Adrenal gland (tissue), 12 donors: Measurements from ENCODE around the gene TMEM125. TPM values are rescaled to one million over a fixed set of nuclear protein-coding genes. Genes with fewer than 3 reads are reported as not detected.

Experiments
- DNase-seq, 7 donors: peaks; one replicate each; pipeline ENCODE4 v3.0.0-alpha.2; 2019 to 2020
- H3K27ac ChIP-seq, 5 donors: fragments of 200-600 bp; sonication (generic) in 4 of 5; 1 replicate in 3 of 5; 2 replicates in 2 of 5; pipeline versions ENCODE4 v1.5.1 to v1.8.0; 2016 to 2020; ENCODE audit warnings: mild to moderate bottlenecking in 1 of 5
- H3K27me3 ChIP-seq: fragments of 200-600 bp; 2 replicates; pipeline ENCODE4 v1.8.0; 2021
- H3K36me3 ChIP-seq, 2 donors: fragments of 200-600 bp; replicated peaks in 1 of 2; 1 replicate in 1 of 2; 2 replicates in 1 of 2; pipeline versions ENCODE4 v1.5.1 to v1.8.0; 2018 to 2022
- H3K4me1 ChIP-seq, 2 donors: fragments of 200-600 bp; replicated peaks in 1 of 2; 1 replicate in 1 of 2; 2 replicates in 1 of 2; pipeline versions ENCODE4 v1.5.1 to v1.8.0; 2018 to 2021
- H3K4me3 ChIP-seq, 4 donors: fragments of 200-600 bp; sonication (generic) in 3 of 4; one replicate each; pipeline ENCODE4 v1.5.1; 2016 to 2018
- H3K9me3 ChIP-seq, 3 donors: fragments of 200-600 bp; sonication (generic) in 1 of 3; replicated peaks in 1 of 3; 1 replicate in 2 of 3; 2 replicates in 1 of 3; pipeline versions ENCODE4 v1.5.1 to v1.8.0; 2016 to 2021
- POLR2A ChIP-seq, 2 donors: fragments of 450-650 bp; IDR thresholded peaks; one replicate each; pipeline ENCODE4 v1.6.1; 2017; ENCODE audit warnings: antibody characterized with exemption in 2 of 2, mild to moderate bottlenecking in 2 of 2, moderate library complexity in 1 of 2
- WGBS, 4 donors: extraction: QIAGEN DNeasy Blood & Tissue Kit in 2 of 4; methylation state at CpG; one replicate each; pipeline versions ENCODE4 v1.1.5 to v1.1.7; 2013 to 2017; 5-methylcytosine and 5-hydroxymethylcytosine counted together
- intact Hi-C, 2 donors: fragments of 100-400 bp; cut with DNase I; formaldehyde crosslinking; loops; one replicate each; pipeline versions ENCODE4 v1.14.1 to v1.15.0; 2022 to 2023
- polyA plus RNA-seq, 3 donors: library from polyadenylated mRNA; stranded (reverse); fragments of 200-250 nt in 2 of 3; fragments of 350-450 nt in 1 of 3; fragmentation: Illumina TruSeq in 1 of 3; extraction: RNeasy Lipid Tissue Mini Kit (QIAGEN cat#74804) in 1 of 3; gene quantifications; one replicate each; pipeline ENCODE4 v1.2.3, GENCODE V29; 2013 to 2014
- total RNA-seq, 9 donors: library from RNA; depleted of rRNA in 4 of 9; stranded (reverse); fragments of >200 nt in 4 of 9; fragments of 120-200 nt in 1 of 9; fragmentation: NEBNext Ultra II Directional in 1 of 9; extraction: Animal tissue kit (Norgen Biotek cat#: 25700) in 1 of 9; gene quantifications; one replicate each; pipeline versions ENCODE4 v1.1.0 to v1.2.4, GENCODE V29; 2013 to 2023
- TF ChIP-seq, protein P1 (sequence below), 6 experiments: fragments of 450-650 bp in 4 of 6; fragments of 200-600 bp in 2 of 6; sonication (generic) in 1 of 6; IDR thresholded peaks; 1 replicate in 5 of 6; 2 replicates in 1 of 6; pipeline versions ENCODE4 v1.5.1 to v1.8.0; 2016 to 2021; ENCODE audit warnings: antibody characterized with exemption in 6 of 6, mild to moderate bottlenecking in 2 of 6, moderate library complexity in 1 of 6
- donor health status: healthy with polysubstance abuse.
- donor health status: Bipolar disorder and iron deficiency.
- donor health status: DM: yes; HTN: yes; CAD: no.
- donor health status: DM: no; HTN: no; CAD: no.
- donor health status: DM: no; HTN: no; CAD: no.
- donor health status: DM: yes; HTN: yes; CAD: no.

Gene TMEM125
- total and polyA plus RNA-seq, 12 donors = 0.14 to 2.1 (median 1.0) TPM; not detected in 2

DNA sequence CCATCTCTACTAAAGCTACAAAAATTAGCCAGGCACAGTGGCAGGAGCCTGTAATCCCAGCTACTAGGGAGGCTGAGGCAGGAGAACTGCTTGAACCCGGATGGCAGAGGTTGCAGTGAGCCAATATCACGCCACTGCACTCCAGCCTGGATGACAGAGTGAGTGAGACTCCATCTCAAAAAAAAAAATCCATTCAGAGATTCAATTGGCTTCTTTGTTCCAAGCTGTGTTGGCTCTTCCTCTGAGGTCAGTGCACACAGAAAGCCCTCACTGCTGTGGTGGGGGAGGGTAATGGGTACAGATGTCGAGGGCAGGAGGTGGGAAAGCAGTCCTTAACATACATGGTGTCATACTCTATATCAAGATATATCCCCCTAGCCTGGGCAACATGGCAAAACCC lies 45.7 kb downstream of the TMEM125 start:
- Histone ChIP-seq H3K4me1 (no peaks in the 10 kb centered on the region), H3K9me3 (no peaks in the 10 kb centered on the region), H3K4me3 (no peak overlapping the region), H3K27ac (no peak overlapping the region), H3K27me3 (no peaks in the 10 kb centered on the region), H3K36me3 (no peaks in the 10 kb centered on the region)
- TF ChIP-seq, protein P1, sequence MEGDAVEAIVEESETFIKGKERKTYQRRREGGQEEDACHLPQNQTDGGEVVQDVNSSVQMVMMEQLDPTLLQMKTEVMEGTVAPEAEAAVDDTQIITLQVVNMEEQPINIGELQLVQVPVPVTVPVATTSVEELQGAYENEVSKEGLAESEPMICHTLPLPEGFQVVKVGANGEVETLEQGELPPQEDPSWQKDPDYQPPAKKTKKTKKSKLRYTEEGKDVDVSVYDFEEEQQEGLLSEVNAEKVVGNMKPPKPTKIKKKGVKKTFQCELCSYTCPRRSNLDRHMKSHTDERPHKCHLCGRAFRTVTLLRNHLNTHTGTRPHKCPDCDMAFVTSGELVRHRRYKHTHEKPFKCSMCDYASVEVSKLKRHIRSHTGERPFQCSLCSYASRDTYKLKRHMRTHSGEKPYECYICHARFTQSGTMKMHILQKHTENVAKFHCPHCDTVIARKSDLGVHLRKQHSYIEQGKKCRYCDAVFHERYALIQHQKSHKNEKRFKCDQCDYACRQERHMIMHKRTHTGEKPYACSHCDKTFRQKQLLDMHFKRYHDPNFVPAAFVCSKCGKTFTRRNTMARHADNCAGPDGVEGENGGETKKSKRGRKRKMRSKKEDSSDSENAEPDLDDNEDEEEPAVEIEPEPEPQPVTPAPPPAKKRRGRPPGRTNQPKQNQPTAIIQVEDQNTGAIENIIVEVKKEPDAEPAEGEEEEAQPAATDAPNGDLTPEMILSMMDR (IDR thresholded peaks at IDR 0.05) = no peak
- no peak for TF ChIP-seq POLR2A (IDR thresholded peaks at IDR 0.05)
- DNase-seq = peak in 1 of 7 donors; percentile 7
- intact Hi-C loops = no loop called here
- WGBS, 4 donors = 83 to 88% (median 85%) methylated on average over 3 of the region's 3 CpGs

DNA sequence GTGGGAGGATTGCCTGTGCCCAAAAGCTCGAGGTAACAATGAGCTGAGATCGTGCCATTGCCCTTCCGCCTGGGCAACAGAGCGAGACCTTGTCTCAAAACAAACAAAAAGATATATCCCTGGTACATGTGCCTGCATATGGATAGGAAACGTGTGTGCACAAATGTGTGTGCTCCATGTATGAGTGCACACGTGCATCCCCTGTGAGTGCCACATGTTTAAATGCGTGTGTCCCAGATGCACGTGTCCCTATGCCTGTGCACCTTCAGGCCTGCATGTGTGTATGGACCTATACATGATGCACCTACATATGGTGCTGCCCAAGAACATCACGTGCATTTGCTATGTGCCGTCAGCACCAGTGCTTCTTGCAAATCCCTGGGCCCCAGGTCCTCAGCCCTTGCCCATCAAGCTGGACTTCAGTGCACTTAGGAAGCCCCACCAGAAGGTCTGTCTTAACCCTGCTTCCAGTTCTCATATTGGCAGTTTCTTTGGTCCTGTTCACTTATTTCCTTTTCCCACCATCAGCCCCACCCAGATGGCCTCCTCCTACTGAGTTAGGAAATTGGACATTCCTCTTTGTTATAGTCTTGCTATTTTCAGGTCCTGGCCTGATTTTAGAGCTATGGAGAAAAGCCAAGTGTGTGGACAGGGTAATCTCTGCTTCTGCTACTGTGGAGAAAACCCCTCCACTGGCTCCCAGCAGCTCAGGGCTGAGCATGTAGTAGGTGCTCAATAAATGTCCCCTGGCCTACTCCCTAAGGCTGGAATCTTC lies 46.4 kb downstream of the TMEM125 start:
- no peaks in the 10 kb centered on the region for H3K36me3 ChIP-seq
- intact Hi-C loops = no loop called here
- H3K4me1 ChIP-seq = peaks cover 0 to 3% of the 10 kb centered on the region in 2 donors
- H3K9me3 ChIP-seq = no peaks in the 10 kb centered on the region
- TF ChIP-seq, protein P1 (IDR thresholded peaks at IDR 0.05) = no peak
- no peak for TF ChIP-seq POLR2A (IDR thresholded peaks at IDR 0.05)
- no peak overlapping the region for H3K27ac ChIP-seq
- H3K27me3 ChIP-seq = no peaks in the 10 kb centered on the region
- H3K4me3 ChIP-seq = no peak overlapping the region
- WGBS, 4 donors = 84 to 95% (median 93%) methylated on average over 8 to 10 of the region's 10 CpGs
- DNase-seq = peak in 1 of 7 donors; percentile 4

DNA sequence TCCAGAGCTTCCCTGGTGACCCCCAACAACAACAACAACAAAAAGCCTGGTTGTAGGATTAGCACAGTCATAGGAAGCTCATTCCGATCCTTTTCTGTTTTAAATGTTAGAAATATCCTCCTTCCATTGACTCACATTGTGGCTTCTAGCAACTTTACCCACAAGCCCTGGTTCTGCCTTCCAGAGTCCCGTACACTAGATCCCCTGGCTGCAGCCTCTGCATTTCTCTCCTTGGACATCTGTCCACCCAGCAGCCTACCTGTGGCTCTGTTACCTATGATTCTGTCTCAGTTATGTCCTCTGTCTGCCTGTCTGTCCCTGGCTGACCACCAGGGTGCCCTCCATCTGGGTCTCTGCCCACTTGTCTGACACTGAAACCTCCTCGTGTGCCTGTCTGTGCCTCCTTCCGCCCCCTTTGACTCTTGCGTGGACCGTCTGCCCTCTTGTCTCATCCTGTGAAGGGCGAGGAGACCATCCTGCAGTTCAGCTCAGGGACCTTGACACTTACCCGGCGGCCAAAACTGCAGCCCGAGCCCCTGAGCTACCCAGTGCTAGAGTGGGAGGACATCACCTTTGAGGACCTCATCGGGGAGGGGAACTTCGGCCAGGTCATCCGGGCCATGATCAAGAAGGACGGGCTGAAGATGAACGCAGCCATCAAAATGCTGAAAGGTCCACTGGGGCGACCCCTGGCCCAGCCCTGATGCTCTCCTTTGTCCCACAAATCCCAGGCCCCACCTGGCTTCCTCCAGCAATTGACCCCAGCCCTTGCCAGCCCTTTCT lies 47.1 kb downstream of the TMEM125 start:
- Histone ChIP-seq H3K4me1 (peaks cover 0 to 6% of the 10 kb centered on the region in 2 donors), H3K4me3 (no peak overlapping the region), H3K27me3 (no peaks in the 10 kb centered on the region), H3K9me3 (no peaks in the 10 kb centered on the region), H3K36me3 (no peaks in the 10 kb centered on the region), H3K27ac (no peak overlapping the region)
- DNase-seq = no peak
- 89 to 95% (median 91%) methylated on average over 7 to 16 of the region's 16 CpGs for whole genome bisulfite sequencing, 4 donors
- intact Hi-C loops = no loop called here
- TF ChIP-seq POLR2A (IDR thresholded peaks at IDR 0.05) = no peak
- TF ChIP-seq, protein P1 (IDR thresholded peaks at IDR 0.05) = no peak

DNA sequence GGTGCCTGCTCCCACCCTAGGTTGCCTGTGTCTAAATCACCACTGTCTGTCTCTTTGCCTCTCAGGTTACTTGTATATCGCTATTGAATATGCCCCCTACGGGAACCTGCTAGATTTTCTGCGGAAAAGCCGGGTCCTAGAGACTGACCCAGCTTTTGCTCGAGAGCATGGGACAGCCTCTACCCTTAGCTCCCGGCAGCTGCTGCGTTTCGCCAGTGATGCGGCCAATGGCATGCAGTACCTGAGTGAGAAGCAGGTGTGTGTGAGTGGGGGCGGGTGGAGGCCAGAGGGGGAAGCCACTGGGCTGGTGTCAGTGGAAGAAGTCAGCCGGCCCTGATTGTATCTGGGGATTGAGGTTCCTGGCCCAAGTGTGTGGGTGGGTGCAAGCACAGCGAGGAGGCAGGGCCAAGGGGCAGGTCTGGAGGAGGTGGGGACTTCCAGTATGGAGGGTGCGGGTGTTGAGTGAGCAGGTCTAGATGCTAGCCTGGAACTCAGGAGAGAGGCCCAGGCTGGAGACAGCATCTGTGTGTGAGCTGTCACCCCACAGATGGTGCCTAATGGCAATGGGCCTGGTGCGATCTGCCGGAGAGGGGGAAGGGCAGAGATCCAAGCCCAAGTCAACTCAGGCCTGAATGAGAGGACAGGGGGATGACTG lies 48.2 kb downstream of the TMEM125 start:
- Histone ChIP-seq H3K9me3 (no peaks in the 10 kb centered on the region), H3K27ac (no peak overlapping the region), H3K27me3 (no peaks in the 10 kb centered on the region), H3K36me3 (no peaks in the 10 kb centered on the region), H3K4me3 (no peak overlapping the region), H3K4me1 (peaks cover 0 to 6% of the 10 kb centered on the region in 2 donors)
- intact Hi-C loops = no loop called here
- 89 to 92% (median 91%) methylated on average over 14 to 15 of the region's 15 CpGs for WGBS, 4 donors
- no peak for DNase-seq
- TF ChIP-seq, protein P1 (IDR thresholded peaks at IDR 0.05) = no peak
- TF ChIP-seq POLR2A (IDR thresholded peaks at IDR 0.05) = no peak
